ENCODE measurements around the gene QRFPR. TPM values are rescaled to one million over a fixed set of nuclear protein-coding genes. Genes with fewer than 3 reads are reported as not detected.
"Not testable (repeated sequence)": the region's sequence is repeated elsewhere in the genome, so short reads cannot be mapped to it uniquely, and the experiment has no call there.

Gene QRFPR
- total RNA-seq, result 10 to 100 TPM in 1 of 9 donors, 1 to 10 TPM in 3, under 1 TPM in 3, not detected in 2; 0.40 to 17.0 (median 1.4) TPM
- polyA plus RNA-seq, result under 1 TPM; 0.24 to 0.51 (median 0.49) TPM
- long read RNA-seq, donor 1, partial matches to known transcripts, result 0 of 2 reads
- long read RNA-seq, donor 1, other reads (novel, unspliced or antisense), result 0 of 2 reads
- long read RNA-seq, donor 2, result 0 reads
- long read RNA-seq, donor 3, result 0 reads
- long read RNA-seq, donor 4, result 0 reads
- long read RNA-seq, donor 5, result 0 reads
- long read RNA-seq, donor 6, result 0 reads
- long read RNA-seq, donor 7, partial matches to known transcripts, result 0 of 1 reads
- long read RNA-seq, donor 7, other reads (novel, unspliced or antisense), result 0 of 1 reads
- long read RNA-seq, donor 8, partial matches to known transcripts, result 0 of 2 reads
- long read RNA-seq, donor 8, other reads (novel, unspliced or antisense), result 0 of 2 reads
- long read RNA-seq, donor 9, result 0 reads
- long read RNA-seq, donor 10, result 0 reads

DNA sequence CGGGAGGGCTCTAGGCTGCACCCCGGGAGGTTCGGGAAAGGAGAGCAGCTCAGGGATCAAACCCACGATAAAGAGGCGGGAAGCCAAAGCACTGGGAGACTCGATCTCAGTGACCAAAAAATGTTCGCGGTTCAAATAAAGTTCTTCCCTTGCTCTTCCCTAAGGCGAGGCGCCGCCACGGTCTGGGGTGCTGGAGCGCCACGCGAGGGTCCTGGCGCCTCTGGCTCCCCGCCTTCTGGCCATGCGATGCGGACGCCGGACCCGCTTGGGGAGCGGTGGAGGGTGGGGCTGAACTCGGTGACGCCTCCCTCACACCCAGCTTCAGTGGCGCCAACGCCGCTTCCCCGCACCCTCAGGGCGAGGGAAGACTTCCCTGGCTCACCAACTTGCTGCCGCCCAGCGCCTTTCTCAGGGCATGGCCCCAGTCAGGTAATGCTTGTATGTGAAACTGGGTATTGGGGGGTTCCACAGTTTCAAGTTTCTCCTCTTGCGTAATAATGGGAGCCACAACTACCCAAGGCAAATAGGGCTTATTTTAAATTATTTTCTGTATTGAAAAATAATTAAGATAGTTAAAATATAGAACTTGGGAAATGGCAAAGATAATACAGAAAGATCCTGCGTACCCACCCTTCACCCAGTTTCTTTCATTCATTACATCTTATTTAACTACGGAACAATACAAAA is at the start of gene QRFPR:
QRFPR (minus strand) TSS at position 243 of the 687 bp plus-strand sequence. CDS start 371 bp downstream, outside the sequence.
- Histone ChIP-seq H3K27me3 (peaks cover 29% of the 10 kb centered on the region), H3K4me3 (peak within 1 kb of the TSS in 1 of 4 donors; percentile 34), H3K4me1 (replicated peaks in 1 of 2) (no peaks in the 10 kb centered on the region), H3K27ac (no peak within 1 kb of the TSS), H3K36me3 (replicated peaks in 1 of 2) (no peaks in the 10 kb centered on the region), H3K9me3 (replicated peaks in 1 of 3) (no peaks in the 10 kb centered on the region)
- intact Hi-C loops (cut with DNase I), result no loop called here
- no peak for DNase-seq
- TF ChIP-seq, protein P1, sequence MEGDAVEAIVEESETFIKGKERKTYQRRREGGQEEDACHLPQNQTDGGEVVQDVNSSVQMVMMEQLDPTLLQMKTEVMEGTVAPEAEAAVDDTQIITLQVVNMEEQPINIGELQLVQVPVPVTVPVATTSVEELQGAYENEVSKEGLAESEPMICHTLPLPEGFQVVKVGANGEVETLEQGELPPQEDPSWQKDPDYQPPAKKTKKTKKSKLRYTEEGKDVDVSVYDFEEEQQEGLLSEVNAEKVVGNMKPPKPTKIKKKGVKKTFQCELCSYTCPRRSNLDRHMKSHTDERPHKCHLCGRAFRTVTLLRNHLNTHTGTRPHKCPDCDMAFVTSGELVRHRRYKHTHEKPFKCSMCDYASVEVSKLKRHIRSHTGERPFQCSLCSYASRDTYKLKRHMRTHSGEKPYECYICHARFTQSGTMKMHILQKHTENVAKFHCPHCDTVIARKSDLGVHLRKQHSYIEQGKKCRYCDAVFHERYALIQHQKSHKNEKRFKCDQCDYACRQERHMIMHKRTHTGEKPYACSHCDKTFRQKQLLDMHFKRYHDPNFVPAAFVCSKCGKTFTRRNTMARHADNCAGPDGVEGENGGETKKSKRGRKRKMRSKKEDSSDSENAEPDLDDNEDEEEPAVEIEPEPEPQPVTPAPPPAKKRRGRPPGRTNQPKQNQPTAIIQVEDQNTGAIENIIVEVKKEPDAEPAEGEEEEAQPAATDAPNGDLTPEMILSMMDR (IDR thresholded peaks at IDR 0.05), result no peak
- TF ChIP-seq POLR2A (IDR thresholded peaks at IDR 0.05), result no peak
- WGBS, 4 donors, result 12 to 31% (median 17%) methylated on average over 11 to 35 of the region's 35 CpGs

DNA sequence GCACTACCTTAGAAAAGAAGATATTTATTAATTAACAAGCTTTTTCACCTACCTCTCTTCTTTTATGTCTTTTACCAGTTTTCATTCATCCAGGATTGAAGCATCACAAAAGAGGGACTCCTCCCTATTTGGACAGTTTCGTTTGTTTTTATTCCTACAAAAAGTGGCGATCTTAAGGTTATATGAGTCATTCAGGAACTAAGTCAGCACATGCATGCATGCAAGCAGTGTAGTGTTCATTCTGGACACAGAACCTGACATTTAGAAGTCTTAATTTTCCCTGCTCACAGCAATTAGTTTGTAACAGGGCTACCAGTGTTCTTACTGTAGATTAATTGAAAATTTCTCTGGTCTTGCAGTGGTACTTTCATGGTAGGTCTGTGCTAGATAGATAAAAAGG is 47.9 kb upstream of the QRFPR start:
- DNase-seq, result no peak
- TF ChIP-seq, protein P1 (IDR thresholded peaks at IDR 0.05), result no peak
- H3K9me3 ChIP-seq (replicated peaks in 1 of 3), result no peaks in the 10 kb centered on the region
- H3K4me3 ChIP-seq, result no peak overlapping the region
- intact Hi-C loops (cut with DNase I), result no loop called here
- no peaks in the 10 kb centered on the region for H3K4me1 ChIP-seq (replicated peaks in 1 of 2)
- H3K27ac ChIP-seq, result no peak overlapping the region
- WGBS, 4 donors, result 28 to 33% (median 30%) methylated on average over 2 of the region's 2 CpGs
- no peaks in the 10 kb centered on the region for H3K27me3 ChIP-seq
- no peaks in the 10 kb centered on the region for H3K36me3 ChIP-seq (replicated peaks in 1 of 2)

DNA sequence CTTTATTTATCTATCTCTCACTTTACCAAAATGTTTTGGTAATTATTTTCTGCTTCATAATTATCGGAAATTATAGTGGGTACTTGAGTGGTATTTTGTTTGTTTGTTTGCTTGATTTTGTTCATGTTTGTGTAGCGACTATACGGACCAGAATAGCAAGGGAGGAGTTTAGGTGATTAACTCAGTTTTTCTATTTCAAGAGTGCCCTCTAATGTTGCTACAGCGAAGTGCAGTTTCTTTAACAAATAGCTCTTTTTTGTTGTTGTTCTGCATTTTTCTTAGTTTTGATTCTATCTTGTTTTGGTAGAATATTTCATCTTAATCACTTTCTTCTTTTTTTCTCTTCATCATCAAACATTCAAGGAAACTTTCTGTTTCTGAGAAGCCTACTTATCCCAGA is 40.8 kb upstream of the QRFPR start:
- Histone ChIP-seq H3K4me3 (no peak overlapping the region), H3K36me3 (replicated peaks in 1 of 2) (no peaks in the 10 kb centered on the region), H3K4me1 (replicated peaks in 1 of 2) (no peaks in the 10 kb centered on the region), H3K27ac (no peak overlapping the region), H3K9me3 (replicated peaks in 1 of 3) (no peaks in the 10 kb centered on the region), H3K27me3 (no peaks in the 10 kb centered on the region)
- intact Hi-C loops (cut with DNase I), result no loop called here
- no peak for DNase-seq
- TF ChIP-seq POLR2A (IDR thresholded peaks at IDR 0.05), result no peak
- TF ChIP-seq, protein P1 (IDR thresholded peaks at IDR 0.05), result peak in 4 of 6 experiments; percentile 22 to 30 (median 25)
- WGBS, 4 donors, result 64 to 76% (median 70%) methylated on average over 4 of the region's 4 CpGs

DNA sequence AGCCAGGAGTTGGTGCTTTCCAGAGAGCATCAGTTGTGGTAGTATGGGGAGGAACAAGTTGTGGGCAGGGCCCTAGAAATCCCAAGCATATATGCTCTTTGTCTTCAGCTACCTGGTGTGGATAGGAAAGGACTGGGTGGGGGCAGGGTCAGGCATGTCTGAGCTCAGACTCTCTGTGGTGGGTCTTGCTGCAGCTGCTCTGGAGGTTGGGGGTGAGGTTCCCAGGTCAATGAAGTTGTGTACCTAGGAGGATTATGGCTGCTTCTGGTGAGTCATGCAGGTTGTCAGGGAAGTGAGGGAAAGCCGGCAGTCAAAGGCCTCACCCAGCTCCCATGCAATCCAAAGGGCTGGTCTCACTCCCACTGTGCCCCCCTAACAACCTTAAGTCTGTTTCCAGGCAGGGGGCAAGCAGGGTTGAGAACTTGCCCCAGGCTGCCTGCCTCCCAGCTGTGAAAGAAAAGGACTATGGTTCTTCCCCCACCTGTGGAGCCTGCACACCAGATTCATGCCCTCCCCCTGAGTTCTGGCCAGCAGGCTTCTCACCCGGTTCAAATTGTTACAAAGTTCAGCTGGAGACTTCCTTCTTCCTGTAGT is 30.4 kb upstream of the QRFPR start:
- no peak overlapping the region for H3K4me3 ChIP-seq
- no peak overlapping the region for H3K27ac ChIP-seq
- intact Hi-C loops (cut with DNase I), result no loop called here
- DNase-seq, result no peak
- no peaks in the 10 kb centered on the region for H3K9me3 ChIP-seq (replicated peaks in 1 of 3)
- WGBS, 4 donors, result 58 to 100% (median 69%) methylated on average over 1 to 2 of the region's 2 CpGs
- no peaks in the 10 kb centered on the region for H3K4me1 ChIP-seq (replicated peaks in 1 of 2)
- H3K36me3 ChIP-seq (replicated peaks in 1 of 2), result no peaks in the 10 kb centered on the region
- H3K27me3 ChIP-seq, result no peaks in the 10 kb centered on the region
- TF ChIP-seq POLR2A (IDR thresholded peaks at IDR 0.05), result no peak
- TF ChIP-seq, protein P1 (IDR thresholded peaks at IDR 0.05), result no peak

DNA sequence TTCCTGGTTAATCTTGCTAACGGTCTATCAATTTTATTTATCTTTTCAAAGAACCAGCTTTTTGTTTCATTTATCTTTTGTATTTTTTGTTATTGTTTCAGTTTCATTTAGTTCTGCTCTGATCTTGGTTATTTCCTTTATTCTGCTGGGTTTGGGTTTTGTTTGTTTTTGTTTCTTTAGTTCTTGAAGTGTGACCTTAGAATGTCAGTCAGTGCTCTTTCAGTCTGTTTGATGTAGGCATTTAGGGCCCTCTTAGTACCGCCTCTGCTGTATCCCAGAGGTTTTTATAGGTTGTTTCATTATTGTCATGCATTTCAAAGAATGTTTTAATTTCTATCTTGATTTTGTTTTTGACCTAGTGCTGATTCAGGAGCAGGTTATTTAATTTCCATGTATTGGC is 27.7 kb upstream of the QRFPR start:
- DNase-seq; H3K27me3 ChIP-seq; H3K4me1 ChIP-seq (replicated peaks in 1 of 2); intact Hi-C loops (cut with DNase I); H3K27ac ChIP-seq; H3K4me3 ChIP-seq; H3K9me3 ChIP-seq (replicated peaks in 1 of 3); H3K36me3 ChIP-seq (replicated peaks in 1 of 2): not testable (repeated sequence)
- 36 to 50% (median 41%) methylated on average over 2 of the region's 2 CpGs for WGBS, 4 donors
